SK-N-SH (cell line): Measurements from ENCODE around the gene NAPEPLD.

Experiments used
- CTCF ChIP-seq: fragments of 200-600 bp; sonication (generic); IDR thresholded peaks from 2 replicates; pipeline ENCODE4 v1.6.1; 2017; ENCODE audit warnings: antibody characterized with exemption, mild to moderate bottlenecking, moderate library complexity
- EP300 ChIP-seq, 2 experiments: IDR thresholded peaks; 2 replicates each; pipeline versions ENCODE4 v1.4.0 to v1.6.1; 2012; ENCODE audit warnings: borderline replicate concordance in 1 of 2, low read depth in 1 of 2, low read length in 1 of 2
- MXI1 ChIP-seq: IDR thresholded peaks from 2 replicates; pipeline ENCODE4 v1.6.1; 2012; ENCODE audit warnings: mild to moderate bottlenecking, low read depth, low read length, improper control_type of control experiment
- NFIC ChIP-seq: IDR thresholded peaks from 2 replicates; pipeline ENCODE4 v1.4.0; 2012; ENCODE audit warnings: borderline replicate concordance
- RAD21 ChIP-seq: IDR thresholded peaks from 2 replicates; pipeline ENCODE4 v1.6.1; 2012; ENCODE audit warnings: mild to moderate bottlenecking, low read length
- REST ChIP-seq: IDR thresholded peaks from 2 replicates; pipeline ENCODE4 v1.6.1; 2012; ENCODE audit warnings: mild to moderate bottlenecking, low read depth, low read length, moderate library complexity
- RFX5 ChIP-seq: IDR thresholded peaks from 2 replicates; pipeline ENCODE4 v1.6.1; 2012; ENCODE audit warnings: mild to moderate bottlenecking, improper control_type of control experiment, low read length
- RXRA ChIP-seq: IDR thresholded peaks from 2 replicates; pipeline ENCODE4 v1.4.0; 2012; ENCODE audit warnings: low read depth, mild to moderate bottlenecking, borderline replicate concordance
- TCF12 ChIP-seq: IDR thresholded peaks from 2 replicates; pipeline ENCODE4 v1.4.0; 2012
- YY1 ChIP-seq: IDR thresholded peaks from 2 replicates; pipeline ENCODE4 v1.4.0; 2012; ENCODE audit warnings: low read depth, mild to moderate bottlenecking
- ZBTB33 ChIP-seq: IDR thresholded peaks from 2 replicates; pipeline ENCODE4 v1.4.0; 2012; ENCODE audit warnings: low read depth, borderline replicate concordance

- no peak for TF ChIP-seq TCF12
- no peak for TF ChIP-seq CTCF
- TF ChIP-seq EP300 (IDR thresholded peaks at IDR 0.05; ENCODE audit: borderline replicate concordance in 1 of 2, low read depth in 1 of 2, low read length in 1 of 2) = no peak
- no peak for TF ChIP-seq MXI1
- TF ChIP-seq NFIC = no peak
- no peak for TF ChIP-seq RFX5
- no peak for TF ChIP-seq RAD21
- TF ChIP-seq RXRA = no peak
- no peak for TF ChIP-seq REST
- no peak for TF ChIP-seq YY1
- TF ChIP-seq ZBTB33 = no peak
These were observed 72.1 kb downstream of the NAPEPLD start for GRCh38 chr7:103076764-103077163.
